ENCODE measurements around the gene GSTM3.
"Not testable (repeated sequence)": the region's sequence is repeated elsewhere in the genome, so short reads cannot be mapped to it uniquely, and the experiment has no call there.

The GSTM3 gene

GRCh38 chr1:109726728-109727373 is 14.0 kb downstream of the GSTM3 start:
- no peak for DNase-seq (ENCODE audit: low read depth)

GRCh38 chr1:109726007-109726406 is 14.8 kb downstream of the GSTM3 start:
- DNase-seq (ENCODE audit: low read depth), result no peak

GRCh38 chr1:109725510-109725909 is 15.3 kb downstream of the GSTM3 start:
- no peak for DNase-seq (ENCODE audit: low read depth)

- no peak for DNase-seq (ENCODE audit: low read depth)
Observed at GRCh38 chr1:109724933-109725332, 15.9 kb downstream of the GSTM3 start.

- DNase-seq (ENCODE audit: low read depth), result no peak
Observed at GRCh38 chr1:109722908-109723691, 17.7 kb downstream of the GSTM3 start.

- no peak for DNase-seq (ENCODE audit: low read depth)
Observed at GRCh38 chr1:109721971-109722370, 18.9 kb downstream of the GSTM3 start.

GRCh38 chr1:109721042-109721441 is 19.8 kb downstream of the GSTM3 start:
- DNase-seq (ENCODE audit: low read depth), result no peak

GRCh38 chr1:109719337-109719837 is 21.5 kb downstream of the GSTM3 start:
- DNase-seq (ENCODE audit: low read depth), result peak; percentile 75

- DNase-seq (ENCODE audit: low read depth), result peak; percentile 66
Observed at GRCh38 chr1:109718495-109718894, 22.3 kb downstream of the GSTM3 start.

GRCh38 chr1:109717729-109718128 is 23.1 kb downstream of the GSTM3 start:
- DNase-seq (ENCODE audit: low read depth), result no peak

GRCh38 chr1:109716570-109717090 is 24.2 kb downstream of the GSTM3 start:
- DNase-seq (ENCODE audit: low read depth), result no peak

- no peak for DNase-seq (ENCODE audit: low read depth)
Observed at GRCh38 chr1:109716121-109716520, 24.7 kb downstream of the GSTM3 start.

GRCh38 chr1:109714661-109715372 is 26.0 kb downstream of the GSTM3 start:
- DNase-seq (ENCODE audit: low read depth), result no peak

- no peak for DNase-seq (ENCODE audit: low read depth)
Observed at GRCh38 chr1:109713636-109714035, 27.2 kb downstream of the GSTM3 start.

- no peak for DNase-seq (ENCODE audit: low read depth)
Observed at GRCh38 chr1:109712321-109712864, 28.4 kb downstream of the GSTM3 start.

GRCh38 chr1:109711593-109712320 is 29.1 kb downstream of the GSTM3 start, which contains the start of gene GSTM5:
GSTM5 (plus strand) TSS chr1:109712251; CDS start chr1:109712313, 62 bp downstream.
- DNase-seq (ENCODE audit: low read depth), result not testable (repeated sequence)

GRCh38 chr1:109709822-109710221 is 31.0 kb downstream of the GSTM3 start:
- DNase-seq (ENCODE audit: low read depth), result not testable (repeated sequence)

GRCh38 chr1:109708949-109709348 is 31.9 kb downstream of the GSTM3 start:
- not testable (repeated sequence) for DNase-seq (ENCODE audit: low read depth)

GRCh38 chr1:109705411-109705810 is 35.4 kb downstream of the GSTM3 start:
- no peak for DNase-seq (ENCODE audit: low read depth)

GRCh38 chr1:109704173-109704572 is 36.7 kb downstream of the GSTM3 start:
- DNase-seq (ENCODE audit: low read depth), result no peak

GRCh38 chr1:109702940-109703339 is 37.9 kb downstream of the GSTM3 start:
- not testable (repeated sequence) for DNase-seq (ENCODE audit: low read depth)

Measured in ELR (cell line).